Ovary (tissue), 3 donors: ENCODE measurements around the gene ASB9.

ENCODE experiments used
- EP300 ChIP-seq: sonication (generic); formaldehyde crosslinking; IDR thresholded peaks from one replicate; pipeline ENCODE4 v1.6.1; 2017; ENCODE audit warnings: antibody characterized with exemption
- TF ChIP-seq, protein P1 (sequence below), 3 donors: fragments of 450-650 bp in 2 of 3; fragments of 200-600 bp in 1 of 3; IDR thresholded peaks; one replicate each; pipeline versions ENCODE4 v1.5.1 to v1.8.0; 2016 to 2022; ENCODE audit warnings: antibody characterized with exemption in 3 of 3, mild to moderate bottlenecking in 1 of 3
- donor health status: DM: no; HTN: no; CAD: no.

DNA sequence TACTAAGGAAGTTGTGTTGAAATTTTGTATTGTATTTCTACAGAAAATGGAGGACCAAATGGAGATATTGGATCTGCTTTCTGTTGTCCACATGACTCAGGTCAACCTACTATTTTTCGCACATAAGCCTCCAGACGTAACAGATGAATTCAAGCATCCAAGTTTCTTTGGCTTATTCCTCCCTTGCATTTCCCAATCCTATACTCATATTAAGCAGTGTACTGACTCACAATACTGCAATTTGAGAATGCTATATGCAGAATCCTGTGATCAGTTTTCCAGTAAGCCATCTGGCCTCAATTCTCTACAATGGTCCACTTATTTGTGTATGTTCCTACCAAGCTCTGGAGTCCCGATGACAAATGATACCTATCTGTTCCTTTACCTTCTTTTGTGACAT is 75.7 kb downstream of the ASB9 start:
- TF ChIP-seq, protein P1, sequence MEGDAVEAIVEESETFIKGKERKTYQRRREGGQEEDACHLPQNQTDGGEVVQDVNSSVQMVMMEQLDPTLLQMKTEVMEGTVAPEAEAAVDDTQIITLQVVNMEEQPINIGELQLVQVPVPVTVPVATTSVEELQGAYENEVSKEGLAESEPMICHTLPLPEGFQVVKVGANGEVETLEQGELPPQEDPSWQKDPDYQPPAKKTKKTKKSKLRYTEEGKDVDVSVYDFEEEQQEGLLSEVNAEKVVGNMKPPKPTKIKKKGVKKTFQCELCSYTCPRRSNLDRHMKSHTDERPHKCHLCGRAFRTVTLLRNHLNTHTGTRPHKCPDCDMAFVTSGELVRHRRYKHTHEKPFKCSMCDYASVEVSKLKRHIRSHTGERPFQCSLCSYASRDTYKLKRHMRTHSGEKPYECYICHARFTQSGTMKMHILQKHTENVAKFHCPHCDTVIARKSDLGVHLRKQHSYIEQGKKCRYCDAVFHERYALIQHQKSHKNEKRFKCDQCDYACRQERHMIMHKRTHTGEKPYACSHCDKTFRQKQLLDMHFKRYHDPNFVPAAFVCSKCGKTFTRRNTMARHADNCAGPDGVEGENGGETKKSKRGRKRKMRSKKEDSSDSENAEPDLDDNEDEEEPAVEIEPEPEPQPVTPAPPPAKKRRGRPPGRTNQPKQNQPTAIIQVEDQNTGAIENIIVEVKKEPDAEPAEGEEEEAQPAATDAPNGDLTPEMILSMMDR (IDR thresholded peaks at IDR 0.05): no peak
- no peak for TF ChIP-seq EP300
